GM23248 (cell line): ENCODE results near the gene MAP3K9.

ENCODE experiments used
- EZH2 ChIP-seq: fragments of 200-600 bp; sonication (generic); IDR thresholded peaks from 2 replicates; pipeline ENCODE4 v1.6.1; 2018; ENCODE audit warnings: antibody characterized with exemption, mild to moderate bottlenecking; ENCODE audit not compliant: insufficient read depth, poor library complexity, severe bottlenecking
- EZH2phosphoT487 ChIP-seq: fragments of 200-600 bp; sonication (generic); IDR thresholded peaks from 2 replicates; pipeline ENCODE4 v1.6.1; 2018; ENCODE audit warnings: antibody characterized with exemption, moderate library complexity, mild to moderate bottlenecking, low read depth; ENCODE audit not compliant: insufficient read depth

- TF ChIP-seq EZH2phosphoT487 = no peak
- TF ChIP-seq EZH2 = no peak
Measured at GRCh38 chr14:70816525-70816924, 7.2 kb upstream of the MAP3K9 start.
